ENCODE measurements around the gene TMA7. TPM values are rescaled to one million over a fixed set of nuclear protein-coding genes. Genes with fewer than 3 reads are reported as not detected.
A peak's percentile ranks its signal among the peaks of the same experiment; 100 is the strongest.
"Not testable (repeated sequence)": the region's sequence is repeated elsewhere in the genome, so short reads cannot be mapped to it uniquely, and the experiment has no call there.

Gene TMA7
- total RNA-seq, 1 donor from 2014 or later, result 144 TPM

- no peak for DNase-seq (ENCODE audit: low spot score)
Observed at GRCh38 chr3:48435223-48435595, 4.8 kb upstream of the TMA7 start.

GRCh38 chr3:48435774-48436476 lies 4.1 kb upstream of the TMA7 start:
- DNase-seq (ENCODE audit: low spot score), result no peak

- DNase-seq (ENCODE audit: low spot score), result no peak
Observed at GRCh38 chr3:48436477-48436787, 3.6 kb upstream of the TMA7 start.

- DNase-seq (ENCODE audit: low spot score), result no peak
Observed at GRCh38 chr3:48436855-48437254, 3.2 kb upstream of the TMA7 start.

DNA sequence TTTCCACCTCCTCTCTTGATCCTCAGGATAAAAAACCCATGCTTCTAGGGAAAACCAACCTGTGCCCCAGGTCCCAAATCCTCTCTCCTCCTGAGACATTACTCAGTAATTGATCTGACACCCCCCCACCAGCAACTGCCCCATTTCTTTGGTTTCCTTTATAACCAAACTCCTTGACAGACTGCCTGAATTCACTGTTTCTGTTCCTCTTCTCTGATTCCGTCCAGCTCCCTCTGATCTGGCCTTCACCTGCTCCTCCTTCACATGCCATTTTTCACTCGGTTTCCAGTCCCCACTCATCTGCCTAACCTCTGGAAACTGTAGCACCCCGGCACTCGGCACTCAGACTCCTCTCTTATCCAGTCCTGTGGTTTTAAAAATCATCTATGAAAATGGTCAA lies 2.2 kb upstream of the TMA7 start:
- no peak for DNase-seq (ENCODE audit: low spot score)

GRCh38 chr3:48440590-48440958 lies 517 bp downstream of the TMA7 start:
- no peak for DNase-seq (ENCODE audit: low spot score)

GRCh38 chr3:48441940-48442339 lies 1.9 kb downstream of the TMA7 start:
- no peak for DNase-seq (ENCODE audit: low spot score)

DNA sequence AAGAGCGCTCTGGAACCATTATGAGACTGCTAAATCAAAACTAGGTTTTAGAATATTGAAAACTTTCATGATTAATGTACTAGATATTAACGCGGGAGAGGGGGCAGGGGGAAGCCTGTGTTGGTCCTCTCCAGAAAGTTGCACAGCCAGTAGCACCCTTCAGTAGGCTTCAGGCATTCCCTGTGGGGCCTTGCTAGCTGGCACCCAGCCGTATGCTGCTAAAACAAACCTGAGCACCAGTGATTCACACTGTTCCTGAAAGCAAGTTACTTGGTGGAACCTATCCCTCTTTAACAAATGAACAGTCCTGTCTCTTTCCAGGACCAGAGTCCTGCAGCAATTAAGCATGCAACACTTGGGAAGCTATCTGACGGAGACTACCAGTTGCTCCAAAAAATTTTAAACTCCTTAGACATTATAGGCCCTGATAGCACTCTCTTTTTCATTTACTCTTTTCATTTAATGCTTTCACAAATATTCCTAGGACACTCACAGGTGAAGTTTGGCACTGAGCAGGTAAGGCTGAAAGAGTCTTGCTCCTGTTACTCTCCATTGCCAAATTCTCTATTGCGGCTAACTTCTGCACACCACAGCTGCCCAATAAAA lies 5.3 kb downstream of the TMA7 start:
- no peak for DNase-seq (ENCODE audit: low spot score)

GRCh38 chr3:48446043-48446424 lies 6.0 kb downstream of the TMA7 start:
- no peak for DNase-seq (ENCODE audit: low spot score)

GRCh38 chr3:48446425-48447193 lies 6.6 kb downstream of the TMA7 start, which contains the start of gene ATRIP:
Gene ATRIP (plus strand): TSS chr3:48446737. CDS start chr3:48446846, 109 bp downstream.
- DNase-seq (ENCODE audit: low spot score), result peak; percentile 98

- DNase-seq (ENCODE audit: low spot score), result no peak
Observed at GRCh38 chr3:48451270-48451669, 11.2 kb downstream of the TMA7 start.

- DNase-seq (ENCODE audit: low spot score), result no peak
Observed at GRCh38 chr3:48456456-48456855, 16.4 kb downstream of the TMA7 start.

- no peak for DNase-seq (ENCODE audit: low spot score)
Observed at GRCh38 chr3:48459331-48459730, 19.3 kb downstream of the TMA7 start.

GRCh38 chr3:48459773-48460516 lies 19.9 kb downstream of the TMA7 start:
- DNase-seq (ENCODE audit: low spot score), result no peak

GRCh38 chr3:48460517-48460902 lies 20.5 kb downstream of the TMA7 start:
- DNase-seq (ENCODE audit: low spot score), result no peak

DNA sequence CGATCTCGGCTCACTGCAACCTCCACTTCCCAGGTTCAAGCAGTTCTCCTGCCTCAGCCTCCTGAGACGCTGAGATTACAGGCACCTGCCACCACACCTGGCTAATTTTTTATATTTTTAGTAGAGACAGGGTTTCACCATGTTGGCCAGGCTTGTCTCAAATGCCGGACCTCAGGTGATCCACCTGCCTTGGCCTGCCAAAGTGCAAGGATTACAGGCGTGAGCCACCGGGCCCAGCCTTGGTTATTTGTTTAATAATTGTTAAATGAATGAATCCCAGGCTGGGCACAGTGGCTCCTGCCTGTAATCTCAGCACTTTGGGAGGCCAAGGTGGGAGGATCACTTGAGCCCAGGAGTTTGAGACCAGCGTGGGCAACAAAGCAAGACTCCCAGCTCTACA lies 21.7 kb downstream of the TMA7 start:
- not testable (repeated sequence) for DNase-seq (ENCODE audit: low spot score)

GRCh38 chr3:48463703-48464102 lies 23.6 kb downstream of the TMA7 start:
- DNase-seq (ENCODE audit: low spot score), result no peak

DNA sequence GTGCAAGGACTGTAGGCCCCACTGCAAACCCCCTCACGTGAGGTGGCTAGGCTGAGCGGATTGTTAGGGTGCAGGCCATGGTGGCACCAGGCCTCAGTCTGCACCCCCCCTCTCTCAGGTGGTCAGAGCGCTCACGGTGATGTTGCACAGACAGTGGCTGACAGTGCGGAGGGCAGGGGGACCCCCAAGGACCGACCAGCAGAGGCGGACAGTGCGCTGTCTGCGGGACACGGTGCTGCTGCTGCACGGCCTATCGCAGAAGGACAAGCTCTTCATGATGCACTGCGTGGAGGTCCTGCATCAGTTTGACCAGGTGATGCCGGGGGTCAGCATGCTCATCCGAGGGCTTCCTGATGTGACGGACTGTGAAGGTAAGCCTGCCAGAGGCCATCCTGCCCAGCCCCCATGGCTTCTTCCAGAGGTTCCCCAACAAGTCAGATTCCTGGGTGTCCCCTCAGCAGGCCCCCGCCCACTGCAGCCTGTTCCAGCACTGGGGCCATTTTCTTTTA lies 24.7 kb downstream of the TMA7 start:
- DNase-seq (ENCODE audit: low spot score), result no peak

DNA sequence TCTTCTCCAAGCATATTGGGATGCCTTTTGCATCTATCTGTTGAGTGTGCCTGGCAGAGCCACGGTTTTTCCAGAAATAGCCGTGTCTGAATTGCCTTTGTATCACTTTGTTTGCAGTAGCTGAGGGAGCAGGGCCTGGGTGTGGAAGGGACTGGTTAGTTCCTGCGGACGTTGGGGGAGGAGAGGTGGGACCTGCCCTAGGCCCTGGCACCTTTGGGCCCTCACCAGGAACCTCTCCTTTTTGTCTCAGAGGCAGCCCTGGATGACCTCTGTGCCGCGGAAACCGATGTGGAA lies 25.1 kb downstream of the TMA7 start:
- no peak for DNase-seq (ENCODE audit: low spot score)

DNA sequence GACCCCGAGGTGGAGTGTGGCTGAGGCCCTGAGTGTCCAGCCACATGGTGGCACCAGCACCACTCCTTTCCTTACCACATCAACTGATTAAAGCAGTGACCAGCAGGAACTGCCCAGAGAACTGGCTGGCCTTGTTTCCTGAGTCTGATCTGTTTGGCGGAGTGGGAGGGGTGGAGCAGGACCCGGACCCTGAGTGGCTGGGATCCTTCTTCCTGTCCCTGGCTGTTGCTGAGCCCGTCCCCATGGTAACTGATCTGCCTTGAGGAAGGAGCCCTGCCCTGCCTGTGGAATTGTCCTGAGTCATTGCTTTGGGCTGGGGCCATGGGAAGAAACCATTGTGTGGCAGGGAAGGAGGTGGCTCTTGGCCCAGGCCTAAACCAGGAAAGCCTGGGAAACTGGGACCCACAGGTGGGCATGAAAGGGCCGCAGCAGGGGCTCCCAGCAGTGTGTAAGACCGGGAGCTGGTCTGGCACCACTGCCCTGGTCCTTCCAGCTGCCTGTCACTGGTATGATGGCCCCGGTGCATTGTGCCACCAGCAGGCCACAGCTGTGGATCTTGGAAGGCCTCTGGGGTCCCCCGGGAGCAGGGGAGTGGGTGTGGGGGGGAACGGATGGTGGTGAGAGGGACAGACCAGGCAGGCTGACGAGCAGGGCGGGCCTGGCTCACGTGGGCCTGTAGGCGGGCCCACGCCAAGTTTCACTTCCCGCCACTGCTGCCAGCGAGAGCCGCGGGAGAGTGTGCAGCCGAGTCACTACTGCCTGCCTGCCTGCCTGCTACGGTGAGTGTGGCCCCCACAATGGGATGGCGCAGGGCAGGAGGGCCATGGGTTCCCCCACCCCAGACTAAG lies 25.7 kb downstream of the TMA7 start:
- peak; percentile 98 for DNase-seq (ENCODE audit: low spot score)

Data from mesenteric fat pad (tissue), 1 donor.